SIG-M5 treated with dmso at 0.1 percent for 504 hours (cell line): ENCODE measurements around the gene ZMYND8.

ENCODE experiments used
- DNase-seq: peaks from one replicate; lab custom pipeline; 2025; ENCODE audit not compliant: unreplicated experiment; lab: John Stamatoyannopoulos, UW

The ZMYND8 gene

DNA sequence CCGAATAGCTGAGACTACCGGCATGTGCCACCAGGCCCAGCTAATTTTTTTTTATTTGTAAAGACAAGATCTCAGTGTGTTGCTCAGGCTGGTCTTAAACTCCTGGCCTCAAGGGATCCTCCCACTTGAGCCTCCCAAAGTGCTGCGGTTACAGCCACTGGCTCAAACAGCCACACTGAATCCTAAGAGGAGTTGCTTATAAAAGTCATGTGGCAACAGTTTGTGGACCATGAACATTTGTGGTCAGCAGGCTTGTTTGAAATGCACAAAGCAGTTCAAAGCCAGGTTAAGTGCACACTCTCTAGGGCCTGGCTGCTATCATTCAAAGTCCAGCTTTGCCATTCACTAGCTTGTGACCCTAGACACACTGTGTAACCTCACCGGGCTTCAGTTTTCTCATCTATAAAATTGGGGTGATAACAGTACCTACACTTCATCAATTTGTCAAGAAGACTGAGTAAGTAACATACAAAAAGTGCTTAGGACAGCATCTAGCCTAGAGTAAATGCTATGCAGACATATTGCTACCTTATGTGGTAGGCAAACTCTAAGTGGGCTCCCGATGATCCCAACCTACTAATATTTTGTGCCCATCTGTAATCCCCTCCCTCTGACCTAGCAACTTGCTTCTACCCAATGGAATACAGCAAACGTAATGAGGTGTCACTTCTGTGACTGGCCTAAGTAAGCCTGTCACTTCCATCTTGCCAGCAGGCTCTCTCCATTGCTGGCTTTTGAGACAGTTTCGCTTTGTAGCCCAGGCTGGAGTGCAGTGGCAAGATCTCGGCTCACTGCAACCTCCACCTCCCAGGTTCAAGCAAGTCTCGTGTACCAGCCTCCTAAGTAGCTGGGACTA is 122.9 kb downstream of the ZMYND8 start:
- no peak for DNase-seq

DNA sequence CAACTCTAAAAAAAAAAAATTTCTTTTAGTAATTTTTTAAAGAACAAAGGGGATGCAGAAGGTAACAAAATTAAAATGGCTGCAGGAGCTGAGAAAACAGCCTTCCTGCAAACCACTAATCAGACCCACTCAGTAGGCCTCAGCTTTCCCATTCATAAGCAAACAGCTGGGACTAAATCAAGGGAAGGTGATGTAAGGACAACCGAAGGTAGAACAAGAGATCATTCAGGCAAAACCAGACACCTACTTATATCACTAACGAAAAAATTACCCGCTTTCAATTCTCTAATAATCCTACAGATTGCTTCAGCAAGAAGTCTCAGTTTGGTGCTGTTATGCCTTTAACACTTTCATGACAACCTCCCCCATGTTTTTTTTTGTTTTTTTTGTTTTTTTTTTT is 124.0 kb downstream of the ZMYND8 start:
- DNase-seq: no peak

DNA sequence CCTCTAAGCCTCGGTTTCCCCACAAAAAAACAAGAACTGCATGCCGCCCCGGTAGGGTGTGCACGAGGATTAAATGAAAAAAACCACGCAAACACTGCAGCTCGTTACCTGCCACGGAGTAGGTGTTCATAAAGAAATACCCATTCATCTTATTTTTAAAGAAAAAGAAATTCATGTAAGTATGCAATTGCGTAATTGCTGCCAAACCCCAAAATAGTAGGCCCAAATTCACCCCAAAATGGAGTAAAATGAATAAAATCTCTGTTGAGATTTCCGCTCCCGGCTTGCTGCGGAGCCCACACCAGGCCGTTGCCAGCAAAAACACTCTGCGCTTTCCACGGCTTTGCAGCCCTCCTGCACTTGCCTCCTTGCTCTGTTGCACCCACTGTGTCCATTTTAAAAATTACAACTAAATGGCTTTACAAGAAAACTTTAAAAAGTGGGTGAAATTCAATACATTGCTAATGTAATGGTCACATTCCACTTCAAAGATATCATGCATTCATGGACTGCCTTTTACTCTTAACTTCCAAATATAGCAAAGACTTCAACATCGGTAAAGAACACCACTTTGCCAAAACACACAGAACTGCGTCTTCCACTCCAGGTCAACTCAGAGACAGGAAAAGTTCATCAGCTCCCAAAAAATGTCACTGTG is 125.0 kb downstream of the ZMYND8 start:
- DNase-seq: no peak

DNA sequence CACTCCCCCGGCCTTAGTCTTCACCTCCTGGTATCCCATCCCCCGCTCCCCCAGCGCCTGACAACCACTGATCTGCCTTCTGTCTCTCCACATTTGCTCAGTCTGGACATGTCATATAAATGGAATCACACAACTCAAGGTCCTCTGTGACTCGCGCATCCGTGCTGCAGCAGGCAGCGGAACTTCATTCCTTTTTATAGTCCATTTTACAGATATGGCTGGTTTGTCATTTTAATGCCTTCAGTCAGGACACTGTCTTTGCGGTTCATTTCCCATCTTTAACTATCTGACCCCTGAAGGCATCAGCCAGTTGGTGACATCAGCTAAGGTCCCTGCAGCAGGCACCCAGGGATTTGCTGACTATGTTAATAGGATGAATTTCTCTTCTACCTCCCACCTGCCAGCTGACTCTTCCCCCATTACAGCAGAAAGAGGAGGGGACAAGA is 125.7 kb downstream of the ZMYND8 start:
- no peak for DNase-seq

DNA sequence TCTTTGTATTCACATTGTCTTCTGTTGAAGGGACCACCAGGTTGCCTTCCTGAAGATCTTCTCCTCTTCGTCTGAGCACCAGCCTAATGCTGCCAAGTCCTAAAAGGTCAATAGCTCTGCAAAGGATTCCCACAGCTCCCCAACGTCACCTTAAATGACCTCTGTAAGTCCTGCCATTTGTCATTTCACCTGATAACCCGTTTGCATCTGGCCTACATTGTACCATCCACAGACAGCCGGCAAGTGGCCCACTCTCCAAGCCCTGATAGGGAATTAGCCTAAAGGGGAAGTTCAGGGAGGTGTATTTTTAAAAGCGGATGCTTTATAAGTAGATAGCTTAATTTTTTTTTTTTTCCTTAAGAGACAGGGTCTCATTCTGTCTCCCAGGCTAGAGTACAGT is 127.8 kb downstream of the ZMYND8 start:
- DNase-seq: no peak

DNA sequence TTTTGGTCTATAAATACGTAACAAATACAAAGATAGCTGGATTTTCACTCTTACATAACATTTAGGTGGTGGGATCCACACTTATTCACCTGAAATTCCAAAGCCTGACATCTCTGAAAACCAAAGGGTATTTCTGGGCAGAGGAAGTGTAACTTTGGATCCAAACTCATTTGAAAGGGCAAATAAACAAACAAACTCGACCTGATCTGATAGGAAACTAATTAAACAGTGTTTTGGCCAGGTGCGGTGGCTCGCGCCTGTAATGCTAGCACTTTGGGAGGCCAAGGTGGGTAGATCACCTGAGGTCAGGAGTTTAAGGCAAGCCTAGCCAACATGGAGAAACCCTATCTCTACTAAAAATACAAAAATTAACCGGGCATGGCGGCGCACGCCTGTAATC is 128.9 kb downstream of the ZMYND8 start:
- DNase-seq: no peak

DNA sequence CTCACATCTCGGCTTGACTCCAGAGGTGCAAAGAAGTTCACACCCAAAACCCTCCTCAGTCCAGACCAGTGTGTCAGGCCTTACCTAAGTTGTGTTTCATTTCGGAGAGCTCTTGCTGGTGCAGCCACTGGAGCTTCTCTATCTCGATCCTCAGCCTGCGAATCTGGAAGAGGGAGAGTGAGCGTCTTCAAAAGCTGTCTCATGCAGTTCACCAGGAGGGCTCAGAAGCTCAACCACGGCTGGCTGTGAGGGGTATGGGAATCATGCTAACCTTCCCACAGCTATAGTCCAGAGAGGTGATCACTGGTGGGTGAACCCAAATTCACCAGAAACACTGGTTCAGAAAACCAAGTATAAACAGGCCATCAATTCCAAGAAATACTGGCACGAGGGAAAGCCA is 129.4 kb downstream of the ZMYND8 start:
- no peak for DNase-seq

DNA sequence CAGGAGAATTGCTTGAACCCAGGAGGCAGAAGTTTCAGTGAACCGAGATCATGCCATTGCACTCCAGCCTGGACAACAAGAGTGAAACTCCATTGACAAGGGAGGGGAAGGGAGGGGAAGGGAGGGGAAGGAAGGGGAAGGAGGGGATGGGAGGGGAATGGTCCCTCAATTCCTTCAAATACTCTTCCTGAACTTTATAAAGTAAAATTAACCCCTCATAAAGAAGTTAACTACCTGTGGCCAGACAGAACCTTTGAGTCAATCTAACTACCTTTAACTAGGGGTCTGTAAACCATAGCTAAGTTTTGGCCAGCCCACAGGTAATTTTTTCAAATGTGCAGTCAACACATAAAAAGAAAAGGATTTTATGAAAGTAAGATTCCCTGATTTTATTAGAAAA is 131.0 kb downstream of the ZMYND8 start:
- no peak for DNase-seq

DNA sequence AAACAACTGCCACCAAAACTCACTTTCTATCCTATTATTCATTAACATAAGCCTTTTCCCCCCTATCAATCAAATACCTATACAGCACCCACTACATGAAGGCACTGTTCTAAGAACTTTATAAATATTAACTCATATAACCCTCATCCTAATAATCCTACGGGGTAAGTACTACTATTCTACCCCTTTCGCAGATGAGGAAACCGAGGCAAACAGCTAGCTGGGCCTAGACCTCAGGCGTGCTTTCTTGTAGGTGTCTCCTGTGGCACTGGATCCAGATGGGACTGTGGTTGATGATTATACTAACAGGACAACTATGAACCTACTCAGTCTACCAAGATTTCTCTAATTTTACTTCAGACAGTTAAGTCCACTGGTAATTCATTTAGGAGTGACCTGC is 131.6 kb downstream of the ZMYND8 start:
- DNase-seq: no peak

DNA sequence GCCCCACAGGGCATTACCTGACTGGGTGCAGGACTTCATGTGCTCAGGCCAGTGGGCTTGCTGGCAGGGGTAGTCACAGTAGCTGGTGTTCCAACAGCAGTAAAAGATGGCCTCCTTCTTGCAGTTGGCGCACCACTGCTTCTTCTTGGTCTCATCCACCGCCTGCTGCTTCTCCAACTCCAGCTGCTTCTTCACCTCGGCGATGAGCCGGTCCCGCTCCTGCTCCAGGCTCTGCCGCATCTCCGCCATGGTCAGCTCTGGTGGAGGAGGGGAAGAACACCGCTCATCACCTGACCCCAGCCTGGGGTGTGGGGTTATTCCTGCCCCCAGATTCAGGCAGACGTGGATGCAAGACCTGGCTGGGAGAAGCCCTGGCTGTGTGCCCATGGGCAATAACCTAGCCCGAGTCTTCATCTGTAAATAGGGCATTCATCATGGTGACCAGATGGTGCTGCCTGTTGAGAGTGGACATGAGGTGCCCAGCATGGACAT is 132.2 kb downstream of the ZMYND8 start:
- DNase-seq: no peak

DNA sequence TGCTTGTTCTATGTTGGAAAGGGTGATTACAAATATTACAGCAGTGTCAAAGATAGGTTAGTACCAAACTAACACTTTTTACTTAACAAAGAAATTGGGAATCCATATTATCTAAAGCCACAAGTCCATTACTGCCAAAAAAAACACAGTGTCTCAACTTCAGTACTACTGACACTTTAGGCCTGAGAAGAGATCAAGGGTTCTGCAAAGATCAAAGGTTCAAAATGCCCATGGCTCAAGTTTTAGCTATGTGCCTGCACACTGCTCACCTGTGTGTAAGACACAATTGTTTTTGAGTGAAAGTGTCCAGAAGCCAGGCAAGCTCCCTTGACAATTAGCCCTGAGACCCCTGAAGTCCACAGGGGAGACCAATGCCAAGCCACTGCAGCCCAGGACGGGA is 132.6 kb downstream of the ZMYND8 start:
- no peak for DNase-seq

DNA sequence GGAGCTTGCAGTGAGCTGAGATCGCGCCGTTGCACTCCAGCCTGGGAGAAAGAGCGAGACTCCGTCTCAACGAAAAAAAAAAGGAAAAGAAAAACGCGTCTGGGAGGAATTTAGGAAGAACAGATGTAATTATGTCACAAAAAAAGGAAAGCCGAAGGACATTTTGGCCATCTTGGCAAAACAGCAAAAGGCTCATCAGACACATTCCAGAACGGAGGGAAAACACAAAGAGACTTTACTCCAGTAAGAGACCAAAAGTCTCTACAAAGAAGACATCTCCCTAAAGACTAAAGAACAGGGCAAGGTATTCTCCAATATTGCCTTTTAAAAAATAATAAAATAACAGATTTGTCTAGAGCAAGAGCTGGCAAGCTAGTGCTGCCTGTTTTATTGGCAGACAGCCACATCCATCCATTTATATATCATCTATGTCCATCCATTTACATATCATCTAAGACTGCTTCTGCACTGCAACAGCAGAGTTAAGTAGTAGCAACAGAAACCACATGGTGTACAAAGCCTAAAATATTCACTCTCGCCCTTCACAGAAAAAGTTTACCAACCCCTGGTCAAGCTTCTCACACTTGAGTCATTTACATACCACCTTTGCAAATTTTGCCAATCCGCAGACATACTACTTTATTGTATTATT is 133.9 kb downstream of the ZMYND8 start:
- DNase-seq: no peak

DNA sequence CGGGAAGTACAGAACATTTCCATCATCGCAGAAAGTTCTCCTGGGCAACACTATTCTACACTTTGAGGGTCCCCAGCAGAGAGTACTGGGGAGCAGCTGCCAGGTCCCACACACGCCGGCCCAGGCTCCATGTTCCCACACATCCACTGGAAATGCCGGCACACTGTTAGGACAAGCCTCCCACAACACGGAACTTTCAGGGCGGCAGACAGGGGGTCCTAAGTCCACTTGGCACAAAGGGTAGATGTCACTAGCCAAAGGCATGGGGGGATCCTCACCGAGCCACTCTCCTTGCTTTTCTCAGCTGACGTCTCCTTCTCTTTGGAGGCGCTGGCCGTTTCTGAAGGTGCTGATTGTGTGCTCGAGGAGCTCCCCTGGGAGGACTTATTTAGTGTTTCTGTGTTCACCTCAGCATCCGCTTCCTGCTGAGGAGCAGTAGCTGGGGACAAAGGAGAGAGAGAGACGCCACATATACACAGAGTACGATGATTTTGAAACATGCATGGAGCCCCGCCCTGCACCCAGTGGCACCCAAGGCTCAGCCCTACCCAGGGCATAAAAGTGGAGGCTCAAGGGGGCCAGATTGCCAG is 135.4 kb downstream of the ZMYND8 start:
- no peak for DNase-seq

DNA sequence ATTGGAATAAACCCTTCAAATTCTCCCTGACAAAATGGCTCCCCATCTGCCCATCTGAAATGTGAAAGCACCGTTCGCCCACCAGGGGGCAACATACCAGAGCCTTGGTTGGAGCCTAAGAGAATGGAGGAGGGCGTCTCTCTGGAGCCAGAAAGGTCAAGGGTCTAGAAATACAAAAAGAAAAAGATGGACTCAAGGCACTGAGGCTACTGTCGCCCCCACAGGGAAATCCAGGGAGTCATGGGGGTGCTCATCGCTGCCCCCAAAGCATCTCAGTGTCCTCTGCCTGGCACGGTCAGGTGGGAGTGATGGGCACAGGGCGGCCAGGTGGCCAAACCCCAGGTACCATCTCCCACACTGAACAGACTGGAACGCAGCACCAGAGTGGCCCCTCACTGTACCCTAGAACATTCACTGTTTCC is 136.3 kb downstream of the ZMYND8 start:
- DNase-seq: peak; percentile 67

DNA sequence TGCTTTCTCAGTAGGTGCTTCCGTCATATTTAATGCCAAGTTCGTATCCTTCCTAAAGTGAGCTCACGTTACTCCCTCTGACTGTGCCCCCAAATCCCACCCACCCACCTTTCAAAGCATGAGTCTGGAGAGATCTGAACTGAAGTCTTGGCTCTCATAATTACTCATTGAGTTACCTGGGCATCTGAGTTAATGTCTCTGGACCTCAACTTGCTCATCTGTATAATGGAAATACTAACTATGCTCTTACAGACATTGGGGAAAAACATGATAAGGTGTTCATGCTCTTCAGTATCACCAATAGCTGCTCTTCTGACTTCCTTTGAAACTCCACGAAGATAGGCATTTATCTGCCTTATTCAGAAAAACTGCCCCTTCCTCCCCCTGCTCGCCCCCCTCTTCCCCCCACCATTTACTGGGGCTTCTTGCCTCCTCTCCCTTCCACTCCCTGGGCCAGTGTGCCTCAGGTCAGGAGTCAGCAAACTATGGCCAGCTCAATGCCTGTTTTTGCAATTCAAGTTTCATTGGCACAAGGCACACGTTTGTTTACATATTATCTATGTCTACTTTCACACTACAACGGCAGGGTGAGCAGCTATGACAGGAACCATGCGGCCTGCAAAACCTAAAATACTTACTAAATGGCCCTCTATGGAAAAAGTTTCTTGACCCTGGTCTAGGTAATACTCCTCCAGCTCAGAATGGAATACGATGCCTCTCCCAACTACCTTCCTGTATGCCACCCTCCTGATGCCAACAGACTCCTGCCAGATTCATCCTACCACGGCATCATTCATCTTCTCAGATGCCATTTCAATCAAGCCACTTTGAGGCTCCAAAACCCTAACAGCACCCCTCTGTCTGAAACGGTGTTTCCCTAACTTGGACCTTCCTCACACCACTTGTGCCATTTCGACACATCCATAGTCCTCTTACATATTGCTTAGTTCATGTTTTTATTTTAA is 138.7 kb downstream of the ZMYND8 start:
- DNase-seq: no peak

DNA sequence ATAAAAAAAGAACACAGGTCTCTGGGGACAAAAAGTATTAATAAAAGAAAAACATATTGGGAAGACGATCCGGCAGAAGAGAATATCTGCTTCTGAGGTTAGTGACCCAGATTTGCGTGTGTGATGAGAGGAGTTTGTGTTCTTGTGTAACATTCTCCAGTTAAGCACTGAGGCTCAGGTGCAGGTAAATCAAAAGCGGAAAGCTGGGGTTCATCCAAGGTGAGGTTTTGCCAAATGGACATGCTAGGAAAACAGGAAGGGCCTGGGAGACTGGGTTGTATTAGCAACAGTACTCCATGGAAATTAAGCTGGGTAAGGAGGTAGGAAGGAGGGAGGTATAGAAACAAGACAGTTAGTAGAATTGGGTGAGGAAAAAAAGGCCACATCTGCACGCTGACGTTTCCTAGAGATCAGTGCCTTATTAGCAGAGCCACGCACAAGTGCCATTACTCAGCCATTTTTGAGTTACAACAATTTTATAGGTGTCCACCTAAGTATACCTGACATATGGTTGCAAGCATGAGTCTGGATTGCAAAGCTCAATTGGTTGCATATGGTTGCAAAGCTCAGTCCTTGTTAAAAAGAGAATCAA is 139.6 kb downstream of the ZMYND8 start:
- DNase-seq: no peak

DNA sequence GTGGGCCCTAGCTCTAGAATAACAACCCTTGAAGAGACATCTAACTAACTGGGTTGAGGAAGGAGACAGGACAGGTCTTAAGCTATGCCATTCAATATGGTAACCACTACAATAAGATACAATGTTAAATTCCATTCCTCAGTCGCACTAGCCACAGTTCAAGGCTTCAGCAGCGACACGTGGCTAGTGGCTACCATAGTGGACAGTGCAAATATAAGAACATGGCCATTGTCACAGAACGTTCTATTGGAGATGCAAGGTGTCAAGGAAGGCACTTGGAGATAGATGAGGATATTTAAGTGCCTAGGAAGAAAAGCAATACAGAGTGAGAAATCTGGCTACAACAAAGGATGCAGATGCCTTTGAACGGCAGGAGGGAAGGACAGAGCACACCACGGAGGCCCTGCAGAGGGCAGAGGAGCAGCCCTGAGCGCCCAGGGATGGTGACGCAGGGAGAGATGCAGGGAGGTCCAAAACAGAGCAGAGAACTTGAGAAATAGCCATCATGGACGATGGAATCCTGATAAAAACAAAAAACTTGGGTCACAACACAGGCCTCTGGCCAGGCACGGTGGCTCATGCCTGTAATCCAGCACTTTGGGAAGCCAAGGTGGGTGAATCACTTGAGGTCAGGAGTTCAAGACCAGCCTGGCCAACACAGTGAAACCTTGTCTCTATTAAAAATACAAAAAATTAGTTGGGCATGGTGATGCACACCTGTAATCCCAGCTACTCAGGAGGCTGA is 140.7 kb downstream of the ZMYND8 start:
- DNase-seq: no peak

DNA sequence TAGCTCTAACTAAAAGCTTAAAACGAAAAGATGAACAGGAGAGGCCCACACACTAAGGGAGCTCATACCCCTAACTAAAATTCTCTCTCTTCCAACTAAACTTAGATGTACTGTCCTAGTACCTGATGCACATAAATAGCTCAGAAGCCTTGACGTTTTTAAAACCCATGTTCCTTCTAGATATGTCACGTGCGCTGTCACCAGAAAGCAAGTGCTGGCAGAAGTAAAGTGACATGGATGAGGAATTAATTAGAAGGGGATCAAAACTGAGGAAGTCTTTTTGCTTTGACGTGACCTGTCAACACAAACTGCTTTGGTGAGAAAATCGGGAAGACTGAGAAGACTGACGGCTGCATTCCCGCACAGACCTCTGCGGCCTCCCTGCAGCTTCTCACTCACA is 142.5 kb downstream of the ZMYND8 start:
- DNase-seq: no peak

DNA sequence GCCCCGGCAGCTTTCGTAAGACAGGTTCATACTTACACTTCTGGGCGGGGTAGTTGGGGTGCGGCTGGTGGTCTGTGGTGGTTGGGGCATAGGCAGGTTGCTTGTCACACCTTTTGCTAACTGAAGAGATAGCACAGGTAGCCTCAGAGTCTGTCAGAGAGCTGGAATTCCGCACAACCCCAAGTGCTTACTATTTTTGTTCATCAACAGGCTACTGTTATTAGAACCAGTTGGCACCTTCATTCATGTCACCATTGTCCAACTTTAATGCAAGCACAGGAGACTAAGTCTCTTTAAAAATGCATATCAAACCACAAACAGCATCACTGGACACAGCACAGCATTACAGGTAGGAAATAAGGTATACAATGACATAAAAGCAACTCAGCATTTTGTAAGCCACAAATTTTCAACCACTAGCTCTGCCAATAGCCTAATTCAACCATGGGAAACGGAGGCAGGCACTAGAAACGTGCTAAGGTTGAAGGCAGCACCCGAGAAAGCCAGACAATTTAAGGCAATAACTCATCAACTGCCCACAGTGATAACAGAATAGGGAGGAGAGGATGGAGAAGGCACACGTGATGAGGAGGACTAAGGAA is 143.8 kb downstream of the ZMYND8 start:
- DNase-seq: no peak
